HG02798 (cell line): ENCODE results near the gene ADAM19.
"Not testable (repeated sequence)": the region's sequence is repeated elsewhere in the genome, so short reads cannot be mapped to it uniquely, and the experiment has no call there.

Experiments
- ATAC-seq: cut with Tn5 transposase; IDR thresholded peaks from one replicate; pipeline ENCODE4 v1.9.1; 2021; ENCODE audit warnings: mild to moderate bottlenecking; ENCODE audit not compliant: unreplicated experiment, poor library complexity

The ADAM19 gene

DNA sequence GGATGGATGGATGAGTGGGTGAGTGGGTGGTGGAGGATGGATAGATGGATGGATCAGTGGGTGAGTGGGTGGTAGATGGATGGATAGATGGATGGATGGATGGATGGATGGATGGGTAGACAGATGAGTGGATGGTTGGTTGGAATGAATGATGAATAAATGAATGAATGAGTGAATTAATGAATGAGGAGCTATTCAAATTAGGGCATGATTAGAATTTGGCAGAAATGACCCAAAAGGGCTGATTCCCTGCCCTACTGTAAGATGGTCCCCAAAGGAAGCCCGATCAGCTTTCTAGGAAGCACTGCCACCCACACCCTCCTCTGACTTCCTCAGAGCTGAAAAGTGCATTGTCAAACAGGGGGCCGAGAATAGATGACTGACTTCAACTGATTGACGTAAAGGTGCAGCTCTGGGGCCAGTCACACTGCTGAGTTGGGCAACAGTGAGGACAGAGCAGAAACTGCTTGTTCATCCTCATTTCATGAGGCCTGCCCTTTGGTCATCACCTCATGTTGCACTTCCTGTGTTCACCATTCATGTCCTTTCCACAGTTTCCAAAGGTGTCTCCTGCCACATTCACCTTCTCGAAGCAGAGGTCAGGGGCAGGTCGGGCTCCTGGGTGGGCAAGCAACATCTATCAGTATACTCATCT lies 81.3 kb downstream of the ADAM19 start:
- ATAC-seq: no peak

DNA sequence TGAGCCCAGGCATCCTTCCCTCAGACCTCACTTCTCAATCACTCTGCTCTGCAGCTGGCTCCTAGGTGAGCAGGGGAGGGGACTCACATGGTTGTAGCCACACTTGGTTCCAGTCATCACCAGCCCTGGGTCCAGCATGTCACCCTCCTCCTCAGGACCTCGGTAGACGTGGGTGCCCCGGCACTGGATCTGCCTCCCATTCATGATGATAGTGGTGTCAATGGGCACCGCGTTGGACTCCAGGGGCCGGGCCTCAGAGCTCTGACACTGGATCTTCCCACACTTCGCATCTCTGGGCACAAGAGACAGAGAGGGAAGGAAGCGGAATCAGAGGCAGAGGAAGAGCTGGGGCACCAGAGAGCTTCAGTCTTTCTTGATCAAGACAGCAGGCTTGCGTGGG lies 82.7 kb downstream of the ADAM19 start:
- ATAC-seq: no peak

DNA sequence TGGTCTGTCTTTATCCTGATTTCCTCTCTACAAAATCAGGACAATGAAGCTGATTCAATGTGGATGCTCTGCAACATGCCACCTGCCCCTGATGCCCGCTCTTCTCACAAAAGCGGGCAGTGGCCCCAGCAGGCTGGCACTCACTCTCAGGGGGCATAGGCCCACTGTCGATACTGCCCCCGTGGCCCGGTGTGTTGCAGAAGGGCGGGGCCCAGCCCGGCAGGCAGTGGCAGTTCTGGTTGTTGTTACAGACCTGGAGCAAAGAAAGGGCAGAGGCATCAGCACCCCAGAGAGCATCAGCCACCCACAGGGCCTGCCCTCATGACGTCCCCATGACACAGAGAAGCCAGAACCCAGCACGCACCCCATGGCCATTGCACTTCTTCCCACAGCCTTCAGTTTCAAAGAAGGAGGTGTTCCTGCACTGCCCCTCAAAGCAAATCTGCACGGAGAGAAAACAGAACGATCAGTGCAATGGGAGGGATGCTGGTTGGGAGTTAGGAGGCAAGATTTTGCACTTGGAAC lies 84.0 kb downstream of the ADAM19 start:
- ATAC-seq: no peak

GRCh38 chr5:157487358-157487757 lies 88.2 kb downstream of the ADAM19 start:
- ATAC-seq: no peak

GRCh38 chr5:157486861-157487260 lies 88.7 kb downstream of the ADAM19 start:
- ATAC-seq: peak; percentile 62

GRCh38 chr5:157486221-157486681 lies 89.3 kb downstream of the ADAM19 start:
- peak; percentile 53 for ATAC-seq

GRCh38 chr5:157485811-157486210 lies 89.8 kb downstream of the ADAM19 start:
- peak; percentile 41 for ATAC-seq

DNA sequence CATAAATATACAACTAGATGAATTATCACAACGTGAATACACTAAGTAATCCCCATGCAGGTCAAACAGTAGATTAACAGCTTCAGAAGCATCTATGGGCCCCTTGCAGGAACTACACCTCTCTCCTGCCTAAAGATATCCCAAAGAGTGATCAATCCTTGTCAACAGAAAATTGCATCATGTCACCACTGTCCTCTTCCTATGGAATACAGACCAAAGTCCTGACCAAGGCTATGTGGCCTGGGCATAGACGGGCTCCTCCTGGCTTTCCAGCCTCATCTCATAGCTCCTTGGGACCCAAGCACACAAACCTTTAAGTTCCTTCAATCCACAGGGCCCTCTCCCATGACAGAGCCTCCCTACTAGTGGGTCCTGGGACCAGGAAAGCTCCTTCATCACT lies 90.2 kb downstream of the ADAM19 start:
- ATAC-seq: no peak

- ATAC-seq: no peak
Measured at GRCh38 chr5:157484768-157485167, 90.8 kb downstream of the ADAM19 start.

GRCh38 chr5:157482702-157483101 lies 92.9 kb downstream of the ADAM19 start:
- not testable (repeated sequence) for ATAC-seq

DNA sequence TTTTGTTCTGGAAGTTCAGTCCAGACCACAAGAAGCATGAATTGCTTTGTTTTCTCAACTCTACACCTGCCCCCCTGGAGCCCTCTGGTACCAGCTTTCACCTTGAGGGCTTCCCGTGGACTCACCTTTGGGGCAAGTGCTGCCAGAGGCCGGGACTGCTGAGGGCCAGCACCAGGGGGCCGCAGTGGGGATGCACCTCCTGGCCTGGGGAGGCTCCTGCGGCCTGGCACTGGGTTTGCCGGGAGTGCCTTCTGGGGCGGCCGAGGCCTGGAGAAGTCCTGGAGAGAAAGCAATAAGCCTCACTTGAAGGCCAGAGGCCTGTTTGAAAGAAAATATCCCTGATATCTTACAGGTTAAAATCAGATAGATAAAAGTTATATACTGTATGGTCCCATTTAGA lies 93.9 kb downstream of the ADAM19 start:
- no peak for ATAC-seq

GRCh38 chr5:157481265-157481664 lies 94.3 kb downstream of the ADAM19 start:
- no peak for ATAC-seq

DNA sequence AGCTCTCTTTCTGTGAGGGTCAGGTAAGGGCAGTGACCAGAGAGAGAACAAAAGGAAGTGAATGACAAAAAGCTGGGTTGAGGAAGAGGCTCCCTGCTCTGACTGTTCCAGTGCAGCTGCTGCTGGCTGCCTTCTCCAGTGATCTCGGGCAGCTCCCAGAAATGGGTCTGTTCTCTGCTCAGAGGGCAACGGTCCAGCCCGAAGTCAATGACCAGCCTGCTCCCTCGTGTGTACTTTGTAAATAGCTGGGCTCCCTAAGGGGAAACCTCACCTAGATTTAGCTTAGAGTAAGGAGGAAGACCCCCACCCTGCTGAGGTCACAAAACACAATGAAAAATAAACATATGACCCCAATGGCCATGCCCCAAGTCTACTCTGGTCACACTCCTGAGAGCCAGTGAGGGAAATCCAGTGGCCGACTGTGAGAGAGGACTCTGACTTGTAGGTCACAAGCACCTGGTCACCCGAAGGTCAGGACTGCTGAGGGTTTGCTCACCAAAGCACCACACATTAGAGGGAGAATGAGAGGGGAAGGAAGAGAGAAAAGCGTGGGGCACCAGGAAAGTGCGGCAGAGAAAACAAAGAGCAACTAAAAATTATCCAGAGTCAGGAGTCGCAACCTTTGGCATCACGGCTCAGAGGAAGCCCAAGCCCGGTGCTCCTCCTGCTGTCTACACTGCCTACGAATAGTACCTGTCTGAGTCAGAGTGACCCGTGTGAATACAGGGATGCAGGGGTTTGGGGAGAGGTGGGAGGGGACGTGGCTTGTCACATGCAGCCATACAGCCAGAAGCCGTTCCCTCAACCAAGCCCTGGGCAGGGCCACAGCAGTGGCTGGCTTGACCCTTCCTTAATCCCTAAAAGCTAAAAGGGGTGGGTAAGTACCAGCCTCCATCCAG lies 95.7 kb downstream of the ADAM19 start:
- no peak for ATAC-seq

GRCh38 chr5:157479166-157479565 lies 96.4 kb downstream of the ADAM19 start:
- no peak for ATAC-seq

DNA sequence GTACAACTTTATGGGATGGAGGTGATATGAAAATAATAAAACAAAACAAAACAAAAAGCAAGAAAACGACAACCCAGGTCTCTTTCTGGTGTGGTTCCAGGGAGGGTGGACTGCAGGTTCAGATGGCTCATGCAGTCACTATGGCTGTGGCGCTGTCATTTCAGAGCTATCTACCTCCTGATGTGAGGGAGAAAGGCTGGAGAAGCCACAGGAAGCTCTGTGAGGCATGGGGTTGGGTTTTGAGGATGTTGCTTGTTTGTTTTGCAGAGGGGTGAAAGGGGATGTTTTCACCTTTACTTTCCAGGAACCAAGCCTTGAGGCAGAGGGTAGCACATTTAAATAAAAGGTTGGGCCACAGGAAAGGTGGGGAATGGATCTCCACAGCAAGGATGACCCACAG lies 96.8 kb downstream of the ADAM19 start:
- no peak for ATAC-seq

DNA sequence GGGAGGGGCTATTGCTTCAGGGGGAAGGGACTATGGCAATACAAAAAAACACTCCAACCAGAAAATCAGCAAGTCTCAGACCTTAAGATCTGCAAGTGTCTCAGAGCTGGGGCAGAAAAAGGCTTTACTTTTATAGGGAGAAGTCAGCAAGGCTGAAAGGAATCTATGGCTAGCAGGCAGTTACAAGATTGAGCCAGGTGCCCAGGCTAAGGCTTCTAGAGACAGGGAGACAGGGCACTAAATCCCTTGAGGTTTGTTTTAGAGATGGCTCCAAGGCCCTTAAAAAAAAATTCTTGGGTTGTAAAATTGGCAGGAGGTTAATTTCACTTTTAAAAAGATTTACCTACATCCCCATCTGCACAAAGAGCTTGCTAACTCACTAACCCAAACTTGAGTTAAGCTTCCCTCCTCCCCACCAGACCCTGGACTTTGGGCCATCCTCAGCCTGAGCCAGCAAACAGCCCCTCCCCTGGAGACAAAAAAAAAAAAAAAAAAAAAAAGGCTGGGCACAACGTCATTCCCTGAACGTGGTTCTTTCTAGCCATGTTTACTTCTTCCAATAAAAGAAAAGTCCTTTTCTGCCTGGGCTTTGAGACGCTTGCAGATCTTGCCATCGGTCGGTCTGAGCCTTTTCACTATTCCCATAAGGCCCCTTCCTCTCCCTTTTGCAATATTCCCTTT lies 97.6 kb downstream of the ADAM19 start:
- no peak for ATAC-seq

GRCh38 chr5:157476702-157477408 lies 98.7 kb downstream of the ADAM19 start:
- ATAC-seq: peak; percentile 74

DNA sequence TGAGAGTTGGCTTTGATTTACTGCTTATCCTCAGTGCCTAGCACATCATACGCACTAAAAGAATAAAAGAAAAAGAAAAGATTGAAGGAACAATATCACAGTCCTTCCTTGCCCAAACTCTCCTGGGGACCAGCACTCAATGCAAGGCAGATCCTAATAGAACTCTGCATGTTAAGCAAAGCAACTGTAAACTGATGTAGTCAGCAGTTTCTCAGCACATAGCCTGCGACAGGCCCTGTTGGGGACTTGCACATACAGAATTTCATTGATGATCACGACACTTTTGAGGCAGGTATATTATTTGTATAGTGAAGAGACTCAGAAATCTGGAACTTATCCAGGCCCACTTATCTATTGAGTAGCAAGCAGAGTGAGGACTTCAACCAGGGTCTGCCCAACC lies 100.1 kb downstream of the ADAM19 start:
- no peak for ATAC-seq

DNA sequence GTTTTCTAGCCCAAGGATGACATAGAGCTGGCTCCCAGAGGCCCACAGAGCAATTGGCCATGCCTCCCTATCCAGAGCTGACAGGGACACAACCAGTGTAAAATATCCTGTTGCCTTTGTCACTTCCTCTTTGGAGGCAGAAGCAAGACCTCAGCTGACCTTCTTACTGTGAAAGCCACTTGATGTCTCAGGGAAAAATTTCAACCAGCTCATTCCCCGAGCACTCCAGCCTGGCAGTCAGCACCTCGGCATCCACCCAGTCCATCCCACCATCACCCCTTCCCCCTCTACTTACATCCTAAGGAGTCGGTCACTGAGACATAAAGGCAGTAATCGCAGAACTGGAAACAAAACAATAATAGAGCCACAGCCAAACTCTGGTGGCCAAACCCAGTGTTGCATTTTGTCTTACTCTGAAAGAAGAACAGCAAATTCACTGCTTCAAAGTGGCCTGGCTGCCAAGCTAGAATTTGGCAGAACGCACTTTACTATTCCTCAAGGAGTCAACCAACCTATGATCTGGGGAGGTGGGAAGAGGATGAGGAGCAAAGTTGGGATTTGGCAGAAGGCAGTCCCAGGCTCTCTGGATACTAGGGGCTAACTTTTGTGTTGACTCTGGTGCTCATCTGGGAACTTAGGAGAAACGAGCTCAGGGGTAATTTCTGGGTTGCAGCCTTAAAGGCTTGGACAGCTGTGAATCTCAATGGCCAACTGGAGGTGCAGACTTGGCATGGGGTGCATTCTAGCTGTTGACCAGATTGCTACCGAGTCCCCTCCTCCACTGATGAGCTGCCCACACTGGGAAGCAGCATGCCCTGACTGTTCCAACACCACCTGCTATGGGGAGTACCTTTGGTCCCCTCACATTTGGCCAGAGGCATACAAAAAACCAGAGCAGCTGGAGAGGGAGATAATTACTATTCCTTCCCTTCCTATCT lies 101.9 kb downstream of the ADAM19 start:
- ATAC-seq: no peak
